Body of pancreas (tissue), 4 donors: ENCODE measurements around the gene NDC80.

Source experiments
- POLR2A ChIP-seq, 3 donors: fragments of 450-650 bp; IDR thresholded peaks; one replicate each; pipeline ENCODE4 v1.6.1; 2016; ENCODE audit warnings: antibody characterized with exemption in 3 of 3, mild to moderate bottlenecking in 2 of 3
- TF ChIP-seq, protein P1 (sequence below), 7 experiments: fragments of 450-650 bp in 4 of 7; fragments of 200-600 bp in 3 of 7; sonication (generic) in 3 of 7; IDR thresholded peaks; one replicate each; pipeline ENCODE4 v1.5.1; 2016 to 2019; ENCODE audit warnings: antibody characterized with exemption in 7 of 7

DNA sequence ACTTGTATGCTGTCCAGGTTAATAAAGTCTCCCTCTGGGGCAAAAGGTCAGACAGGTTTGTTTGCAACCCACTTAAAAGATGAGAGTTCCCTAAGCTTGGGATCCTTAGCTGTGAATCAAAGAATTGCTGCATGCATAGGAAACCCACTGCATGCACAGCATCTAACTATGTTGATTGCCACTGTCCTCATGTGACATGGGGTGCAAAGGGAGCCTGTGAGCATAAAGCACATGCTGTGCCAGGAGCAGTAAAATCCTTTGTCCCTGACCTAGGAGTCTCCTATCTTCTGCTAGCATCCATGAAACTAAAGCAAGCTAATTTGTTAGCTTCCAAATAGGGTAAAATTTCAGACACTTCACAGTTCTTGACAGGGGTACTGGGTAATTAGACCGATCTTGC lies 13.8 kb upstream of the NDC80 start:
- TF ChIP-seq, protein P1, sequence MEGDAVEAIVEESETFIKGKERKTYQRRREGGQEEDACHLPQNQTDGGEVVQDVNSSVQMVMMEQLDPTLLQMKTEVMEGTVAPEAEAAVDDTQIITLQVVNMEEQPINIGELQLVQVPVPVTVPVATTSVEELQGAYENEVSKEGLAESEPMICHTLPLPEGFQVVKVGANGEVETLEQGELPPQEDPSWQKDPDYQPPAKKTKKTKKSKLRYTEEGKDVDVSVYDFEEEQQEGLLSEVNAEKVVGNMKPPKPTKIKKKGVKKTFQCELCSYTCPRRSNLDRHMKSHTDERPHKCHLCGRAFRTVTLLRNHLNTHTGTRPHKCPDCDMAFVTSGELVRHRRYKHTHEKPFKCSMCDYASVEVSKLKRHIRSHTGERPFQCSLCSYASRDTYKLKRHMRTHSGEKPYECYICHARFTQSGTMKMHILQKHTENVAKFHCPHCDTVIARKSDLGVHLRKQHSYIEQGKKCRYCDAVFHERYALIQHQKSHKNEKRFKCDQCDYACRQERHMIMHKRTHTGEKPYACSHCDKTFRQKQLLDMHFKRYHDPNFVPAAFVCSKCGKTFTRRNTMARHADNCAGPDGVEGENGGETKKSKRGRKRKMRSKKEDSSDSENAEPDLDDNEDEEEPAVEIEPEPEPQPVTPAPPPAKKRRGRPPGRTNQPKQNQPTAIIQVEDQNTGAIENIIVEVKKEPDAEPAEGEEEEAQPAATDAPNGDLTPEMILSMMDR (IDR thresholded peaks at IDR 0.05) = no peak
- no peak for TF ChIP-seq POLR2A (IDR thresholded peaks at IDR 0.05)
